Subcutaneous abdominal adipose tissue (tissue), 5 donors: ENCODE measurements around the gene ZNF148.

Source experiments
- H3K27ac ChIP-seq: one replicate; pipeline ENCODE4 v1.7.0; 2013; ENCODE audit warnings: low read depth, mild to moderate bottlenecking, inconsistent platforms, low read length, moderate library complexity
- H3K27me3 ChIP-seq, 5 donors: one replicate each; pipeline ENCODE4 v1.7.0; 2013; ENCODE audit warnings: low read length in 5 of 5, inconsistent platforms in 1 of 5; ENCODE audit not compliant: control insufficient read depth in 5 of 5, insufficient read depth in 4 of 5
- H3K36me3 ChIP-seq, 5 donors: one replicate each; pipeline ENCODE4 v1.7.0; 2013; ENCODE audit warnings: low read length in 5 of 5; ENCODE audit not compliant: control insufficient read depth in 5 of 5, insufficient read depth in 5 of 5
- H3K4me1 ChIP-seq, 5 donors: one replicate each; pipeline ENCODE4 v1.7.0; 2013; ENCODE audit warnings: low read length in 5 of 5, mild to moderate bottlenecking in 3 of 5, moderate library complexity in 1 of 5; ENCODE audit not compliant: control insufficient read depth in 5 of 5, insufficient read depth in 5 of 5
- H3K4me3 ChIP-seq, 5 donors: one replicate each; pipeline ENCODE4 v1.7.0; 2013; ENCODE audit warnings: low read length in 5 of 5, low read depth in 1 of 5
- H3K9ac ChIP-seq, 5 donors: one replicate each; pipeline ENCODE4 v1.7.0; 2013; ENCODE audit warnings: low read length in 5 of 5, mild to moderate bottlenecking in 4 of 5, moderate library complexity in 3 of 5
- H3K9me3 ChIP-seq, 5 donors: one replicate each; pipeline ENCODE4 v1.7.0; 2013; ENCODE audit warnings: low read length in 5 of 5; ENCODE audit not compliant: control insufficient read depth in 5 of 5
- donor health status: healthy.
- donor health status: healthy.
- donor health status: healthy.
- donor health status: healthy.
- donor health status: healthy.

ZNF148 gene

GRCh38 chr3:125221831-125222230 lies 153.3 kb downstream of the ZNF148 start:
- Histone ChIP-seq H3K27ac (no peak overlapping the region), H3K4me3 (no peak overlapping the region), H3K27me3 (no peaks in the 10 kb centered on the region), H3K36me3 (no peaks in the 10 kb centered on the region), H3K9me3 (no peaks in the 10 kb centered on the region), H3K9ac (no peak overlapping the region), H3K4me1 (peaks cover 0 to 3% (median 0%) of the 10 kb centered on the region in 5 donors)

GRCh38 chr3:125220727-125221429 lies 154.2 kb downstream of the ZNF148 start:
- Histone ChIP-seq H3K4me3 (no peak overlapping the region), H3K4me1 (peaks cover 0 to 3% (median 0%) of the 10 kb centered on the region in 5 donors), H3K36me3 (no peaks in the 10 kb centered on the region), H3K27me3 (no peaks in the 10 kb centered on the region), H3K9ac (no peak overlapping the region), H3K9me3 (no peaks in the 10 kb centered on the region), H3K27ac (no peak overlapping the region)

- Histone ChIP-seq H3K9me3 (no peaks in the 10 kb centered on the region), H3K27me3 (no peaks in the 10 kb centered on the region), H3K36me3 (no peaks in the 10 kb centered on the region), H3K9ac (no peak overlapping the region), H3K27ac (no peak overlapping the region), H3K4me3 (no peak overlapping the region), H3K4me1 (peaks cover 0 to 3% (median 0%) of the 10 kb centered on the region in 5 donors)
Observed at GRCh38 chr3:125220183-125220582, 154.9 kb downstream of the ZNF148 start.

- Histone ChIP-seq H3K4me1 (peaks cover 0 to 3% (median 0%) of the 10 kb centered on the region in 5 donors), H3K27ac (no peak overlapping the region), H3K9ac (no peak overlapping the region), H3K9me3 (no peaks in the 10 kb centered on the region), H3K27me3 (peaks cover 0 to under 1% (median 0%) of the 10 kb centered on the region in 5 donors), H3K36me3 (no peaks in the 10 kb centered on the region), H3K4me3 (no peak overlapping the region)
Observed at GRCh38 chr3:125219261-125219701, 155.8 kb downstream of the ZNF148 start.

- Histone ChIP-seq H3K9ac (no peak overlapping the region), H3K27ac (no peak overlapping the region), H3K9me3 (peaks cover 0 to 2% (median 0%) of the 10 kb centered on the region in 5 donors), H3K4me1 (peaks cover 3 to 16% (median 13%) of the 10 kb centered on the region in 5 donors), H3K36me3 (no peaks in the 10 kb centered on the region), H3K27me3 (peaks cover 7 to 25% (median 17%) of the 10 kb centered on the region in 5 donors), H3K4me3 (no peak overlapping the region)
Observed at GRCh38 chr3:125214738-125215137, 160.4 kb downstream of the ZNF148 start.

GRCh38 chr3:125213946-125214542 lies 161.1 kb downstream of the ZNF148 start:
- Histone ChIP-seq H3K9ac (no peak overlapping the region), H3K4me3 (no peak overlapping the region), H3K36me3 (no peaks in the 10 kb centered on the region), H3K27me3 (peaks cover 7 to 25% (median 17%) of the 10 kb centered on the region in 5 donors), H3K9me3 (peaks cover 0 to 2% (median 0%) of the 10 kb centered on the region in 5 donors), H3K4me1 (peaks cover 3 to 16% (median 13%) of the 10 kb centered on the region in 5 donors), H3K27ac (no peak overlapping the region)

- no peaks in the 10 kb centered on the region for H3K36me3 ChIP-seq
- no peak overlapping the region for H3K4me3 ChIP-seq
- peaks cover 0 to 2% (median 0%) of the 10 kb centered on the region in 5 donors for H3K9me3 ChIP-seq
- H3K4me1 ChIP-seq, result peaks cover 3 to 16% (median 13%) of the 10 kb centered on the region in 5 donors
- peak overlapping the region in 1 of 5 donors; percentile 52 for H3K9ac ChIP-seq
- H3K27ac ChIP-seq, result no peak overlapping the region
- peaks cover 7 to 25% (median 17%) of the 10 kb centered on the region in 5 donors for H3K27me3 ChIP-seq
Observed at GRCh38 chr3:125213364-125213755, 161.8 kb downstream of the ZNF148 start.

- peaks cover 7 to 25% (median 17%) of the 10 kb centered on the region in 5 donors for H3K27me3 ChIP-seq
- H3K9me3 ChIP-seq, result peaks cover 0 to 2% (median 0%) of the 10 kb centered on the region in 5 donors
- H3K9ac ChIP-seq, result peak within 1 kb of the TSS; percentile 52 to 77 (median 56)
- H3K36me3 ChIP-seq, result no peaks in the 10 kb centered on the region
- H3K4me3 ChIP-seq, result peak within 1 kb of the TSS; percentile 50 to 69 (median 57)
- peaks cover 3 to 16% (median 13%) of the 10 kb centered on the region in 5 donors for H3K4me1 ChIP-seq
- no peak within 1 kb of the TSS for H3K27ac ChIP-seq
Observed at GRCh38 chr3:125212509-125213363, 162.4 kb downstream of the ZNF148 start, which contains the start of gene SLC12A8. Gene SLC12A8, minus strand, starts transcription at chr3:125212748. Its CDS starts 1,399 bp downstream, at chr3:125211349.

GRCh38 chr3:125212091-125212508 lies 163.0 kb downstream of the ZNF148 start:
- H3K27me3 ChIP-seq, result peaks cover 7 to 25% (median 17%) of the 10 kb centered on the region in 5 donors
- peak overlapping the region in 4 of 5 donors; percentile 56 to 77 (median 56) for H3K9ac ChIP-seq
- no peak overlapping the region for H3K27ac ChIP-seq
- peaks cover 0 to 2% (median 0%) of the 10 kb centered on the region in 5 donors for H3K9me3 ChIP-seq
- H3K4me1 ChIP-seq, result peaks cover 3 to 16% (median 13%) of the 10 kb centered on the region in 5 donors
- H3K4me3 ChIP-seq, result peak overlapping the region; percentile 50 to 69 (median 57)
- no peaks in the 10 kb centered on the region for H3K36me3 ChIP-seq
